Loucy (cell line): ENCODE data around the gene RAI14.

Experiments
- H2AFZ ChIP-seq: fragments of 200-600 bp; sonication (generic); 2 replicates; pipeline ENCODE4 v1.6.0; 2016; ENCODE audit warnings: antibody characterized with exemption, mild to moderate bottlenecking, low read length, moderate library complexity
- H3F3A ChIP-seq: fragments of 200-600 bp; 2 replicates; pipeline ENCODE4 v1.6.0; 2016; ENCODE audit warnings: antibody characterized with exemption, low read depth, mild to moderate bottlenecking
- H3K27me3 ChIP-seq: fragments of 200-600 bp; sonication (generic); 2 replicates; pipeline ENCODE4 v1.6.1; 2014; ENCODE audit warnings: low read length, mild to moderate bottlenecking; ENCODE audit not compliant: insufficient read depth, poor library complexity, severe bottlenecking
- H3K36me3 ChIP-seq: fragments of 200-600 bp; sonication (generic); 2 replicates; pipeline ENCODE4 v1.6.1; 2016; ENCODE audit warnings: low read length; ENCODE audit not compliant: insufficient read depth
- H3K4me1 ChIP-seq: fragments of 200-600 bp; sonication (generic); 2 replicates; pipeline ENCODE4 v1.5.1; 2014; ENCODE audit warnings: low read length, mild to moderate bottlenecking; ENCODE audit not compliant: insufficient read depth, poor library complexity, severe bottlenecking
- H3K4me2 ChIP-seq: fragments of 200-600 bp; sonication (generic); 2 replicates; pipeline ENCODE4 v1.6.0; 2014; ENCODE audit warnings: antibody characterized with exemption, low read length, low read depth, mild to moderate bottlenecking; ENCODE audit not compliant: poor library complexity, severe bottlenecking
- H3K4me3 ChIP-seq: fragments of 200-600 bp; sonication (generic); 2 replicates; pipeline ENCODE4 v1.5.1; 2014; ENCODE audit warnings: low read length, mild to moderate bottlenecking, mixed read lengths; ENCODE audit not compliant: poor library complexity, severe bottlenecking
- H3K79me2 ChIP-seq: fragments of 200-600 bp; sonication (generic); 2 replicates; pipeline ENCODE4 v1.6.1; 2014; ENCODE audit warnings: low read length; ENCODE audit not compliant: insufficient read depth
- H3K9ac ChIP-seq: fragments of 200-600 bp; sonication (generic); 2 replicates; pipeline ENCODE4 v1.6.0; 2014; ENCODE audit warnings: mild to moderate bottlenecking, low read depth, low read length, moderate library complexity; ENCODE audit not compliant: poor library complexity, severe bottlenecking
- H3K9me2 ChIP-seq: fragments of 200-600 bp; sonication (generic); replicated peaks from 2 replicates; pipeline ENCODE4 v1.6.1; 2016; ENCODE audit warnings: low read depth, low read length, mixed read lengths
- H3K9me3 ChIP-seq: fragments of 200-600 bp; sonication (generic); 2 replicates; pipeline ENCODE4 v1.6.1; 2014; ENCODE audit warnings: mild to moderate bottlenecking, antibody characterized with exemption, low read length, low read depth; ENCODE audit not compliant: insufficient read depth
- H4K20me1 ChIP-seq: fragments of 200-600 bp; sonication (generic); 2 replicates; pipeline ENCODE4 v1.6.0; 2014; ENCODE audit warnings: antibody characterized with exemption, low read length, mild to moderate bottlenecking; ENCODE audit not compliant: insufficient read depth, poor library complexity, severe bottlenecking
- EZH2phosphoT487 ChIP-seq: fragments of 200-600 bp; IDR thresholded peaks from 2 replicates; pipeline ENCODE4 v1.6.1; 2018; ENCODE audit warnings: antibody characterized with exemption, mild to moderate bottlenecking, moderate library complexity, borderline replicate concordance
- TF ChIP-seq, protein P1 (sequence below): fragments of 200-600 bp; sonication (generic); conservative IDR thresholded peaks from 2 replicates; pipeline ENCODE4 v1.5.1; 2014; ENCODE audit warnings: mild to moderate bottlenecking, antibody characterized with exemption, low read length

RAI14 gene

DNA sequence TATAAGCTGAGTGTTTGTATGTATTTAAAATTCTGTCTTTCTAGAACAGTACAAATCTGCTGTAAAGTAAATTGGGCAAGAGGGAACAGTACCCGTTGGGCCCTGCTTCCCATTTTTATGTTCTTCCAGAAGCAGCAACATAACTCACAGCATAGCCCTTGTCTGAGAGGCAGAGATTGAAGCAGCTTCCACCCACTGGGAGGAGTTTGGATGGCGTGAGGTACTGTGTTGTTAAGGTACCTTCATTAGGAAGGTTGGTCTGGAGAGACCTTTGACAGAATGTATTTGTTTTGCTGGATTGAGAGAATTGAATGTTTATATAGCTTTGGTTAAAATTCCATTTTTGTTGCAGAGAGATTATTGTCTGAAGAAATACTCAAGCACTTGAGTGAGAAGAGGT, 24.8 kb downstream of the RAI14 start:
- Histone ChIP-seq H3K4me2 (no peak overlapping the region), H3K79me2 (peaks cover 24% of the 10 kb centered on the region), H3K4me1 (no peaks in the 10 kb centered on the region), H2AFZ (no peak overlapping the region), H3F3A (no peaks in the 10 kb centered on the region), H3K9me3 (no peaks in the 10 kb centered on the region), H3K27me3 (no peaks in the 10 kb centered on the region), H3K9ac (no peak overlapping the region), H4K20me1 (no peaks in the 10 kb centered on the region), H3K4me3 (no peak overlapping the region), H3K36me3 (no peaks in the 10 kb centered on the region), H3K9me2 (no peaks in the 10 kb centered on the region)
- TF ChIP-seq, protein P1, sequence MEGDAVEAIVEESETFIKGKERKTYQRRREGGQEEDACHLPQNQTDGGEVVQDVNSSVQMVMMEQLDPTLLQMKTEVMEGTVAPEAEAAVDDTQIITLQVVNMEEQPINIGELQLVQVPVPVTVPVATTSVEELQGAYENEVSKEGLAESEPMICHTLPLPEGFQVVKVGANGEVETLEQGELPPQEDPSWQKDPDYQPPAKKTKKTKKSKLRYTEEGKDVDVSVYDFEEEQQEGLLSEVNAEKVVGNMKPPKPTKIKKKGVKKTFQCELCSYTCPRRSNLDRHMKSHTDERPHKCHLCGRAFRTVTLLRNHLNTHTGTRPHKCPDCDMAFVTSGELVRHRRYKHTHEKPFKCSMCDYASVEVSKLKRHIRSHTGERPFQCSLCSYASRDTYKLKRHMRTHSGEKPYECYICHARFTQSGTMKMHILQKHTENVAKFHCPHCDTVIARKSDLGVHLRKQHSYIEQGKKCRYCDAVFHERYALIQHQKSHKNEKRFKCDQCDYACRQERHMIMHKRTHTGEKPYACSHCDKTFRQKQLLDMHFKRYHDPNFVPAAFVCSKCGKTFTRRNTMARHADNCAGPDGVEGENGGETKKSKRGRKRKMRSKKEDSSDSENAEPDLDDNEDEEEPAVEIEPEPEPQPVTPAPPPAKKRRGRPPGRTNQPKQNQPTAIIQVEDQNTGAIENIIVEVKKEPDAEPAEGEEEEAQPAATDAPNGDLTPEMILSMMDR, result no peak
- TF ChIP-seq EZH2phosphoT487, result no peak

DNA sequence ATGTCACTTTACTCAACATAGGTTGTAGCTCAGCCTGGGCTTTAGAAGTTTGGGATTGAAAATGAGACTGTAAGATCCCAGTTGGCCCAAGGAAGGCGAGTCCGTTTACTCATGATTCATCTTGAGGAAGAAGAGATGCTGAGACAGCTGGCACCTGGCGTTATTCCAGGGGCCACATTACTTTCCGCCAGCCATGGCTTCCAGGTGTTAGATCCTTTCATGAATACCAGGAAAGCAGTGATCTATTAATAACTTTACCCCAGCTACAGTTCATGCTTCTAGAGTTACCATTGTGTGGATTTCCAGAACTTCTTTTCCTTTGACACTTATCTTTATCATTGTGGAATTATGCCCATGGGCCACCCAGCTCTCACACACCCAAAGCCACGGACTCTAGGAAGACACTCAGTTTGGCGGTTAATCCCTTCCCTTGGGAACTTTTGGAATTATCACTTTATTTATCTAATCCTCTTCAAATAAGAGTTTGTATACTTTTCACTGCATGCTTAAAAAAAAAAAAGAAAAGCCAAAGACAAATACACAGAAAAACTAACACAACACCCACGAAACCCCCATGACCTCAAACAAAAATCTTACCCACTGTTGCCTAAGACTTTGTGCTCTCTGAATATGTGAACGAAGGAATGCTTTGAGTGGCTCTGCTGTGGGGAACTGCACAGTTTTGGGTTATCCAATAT, 26.9 kb downstream of the RAI14 start:
- no peaks in the 10 kb centered on the region for H3K9me2 ChIP-seq
- H2AFZ ChIP-seq, result no peak overlapping the region
- peaks cover 6% of the 10 kb centered on the region for H3K36me3 ChIP-seq
- H4K20me1 ChIP-seq, result peaks cover 2% of the 10 kb centered on the region
- no peaks in the 10 kb centered on the region for H3K27me3 ChIP-seq
- no peaks in the 10 kb centered on the region for H3F3A ChIP-seq
- no peak for TF ChIP-seq EZH2phosphoT487
- TF ChIP-seq, protein P1, result no peak
- peaks cover 16% of the 10 kb centered on the region for H3K79me2 ChIP-seq
- H3K4me3 ChIP-seq, result no peak overlapping the region
- H3K9ac ChIP-seq, result no peak overlapping the region
- no peak overlapping the region for H3K4me2 ChIP-seq
- H3K4me1 ChIP-seq, result no peaks in the 10 kb centered on the region
- no peaks in the 10 kb centered on the region for H3K9me3 ChIP-seq

DNA sequence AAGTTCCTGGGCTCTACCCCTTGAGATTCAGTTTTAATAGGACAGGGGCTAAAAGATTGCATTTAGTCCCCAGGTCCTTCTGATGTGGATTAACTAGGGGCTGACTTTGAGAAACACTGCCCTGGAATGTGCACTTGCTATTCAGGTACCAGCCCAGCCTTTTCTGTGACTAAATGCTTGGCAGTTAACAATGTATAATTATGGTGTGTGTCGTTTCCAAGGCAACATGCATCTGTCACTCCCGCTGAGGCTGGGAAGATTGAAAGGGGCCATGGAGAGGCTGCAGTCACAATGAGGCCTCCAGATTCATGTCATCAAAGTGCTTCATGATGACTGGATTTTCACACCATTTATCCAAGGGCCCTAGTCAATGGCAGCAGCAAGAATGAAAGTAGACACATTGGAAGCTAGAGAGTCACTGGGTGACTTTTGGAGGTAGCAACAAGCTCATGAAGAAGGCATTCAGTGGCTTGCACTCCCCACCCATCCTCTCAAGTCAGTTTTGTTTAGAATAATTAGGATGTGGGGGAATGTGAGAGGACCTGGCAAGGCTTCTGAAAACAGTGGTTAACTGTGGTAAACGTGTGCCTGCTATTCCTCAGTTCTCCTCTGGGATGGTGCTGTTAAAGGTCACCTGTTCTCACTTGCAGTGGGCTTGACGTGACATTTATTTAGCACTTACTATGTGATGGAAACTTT, 28.3 kb downstream of the RAI14 start:
- H2AFZ ChIP-seq, result no peak overlapping the region
- no peaks in the 10 kb centered on the region for H3F3A ChIP-seq
- peaks cover 13% of the 10 kb centered on the region for H3K79me2 ChIP-seq
- no peaks in the 10 kb centered on the region for H3K9me3 ChIP-seq
- H3K4me1 ChIP-seq, result no peaks in the 10 kb centered on the region
- H4K20me1 ChIP-seq, result peaks cover 2% of the 10 kb centered on the region
- no peaks in the 10 kb centered on the region for H3K9me2 ChIP-seq
- H3K27me3 ChIP-seq, result no peaks in the 10 kb centered on the region
- no peak overlapping the region for H3K9ac ChIP-seq
- peaks cover 19% of the 10 kb centered on the region for H3K36me3 ChIP-seq
- no peak overlapping the region for H3K4me3 ChIP-seq
- no peak for TF ChIP-seq EZH2phosphoT487
- TF ChIP-seq, protein P1, result no peak
- no peak overlapping the region for H3K4me2 ChIP-seq
